ENCODE data around the gene TMEM92.

TMEM92 gene

DNA sequence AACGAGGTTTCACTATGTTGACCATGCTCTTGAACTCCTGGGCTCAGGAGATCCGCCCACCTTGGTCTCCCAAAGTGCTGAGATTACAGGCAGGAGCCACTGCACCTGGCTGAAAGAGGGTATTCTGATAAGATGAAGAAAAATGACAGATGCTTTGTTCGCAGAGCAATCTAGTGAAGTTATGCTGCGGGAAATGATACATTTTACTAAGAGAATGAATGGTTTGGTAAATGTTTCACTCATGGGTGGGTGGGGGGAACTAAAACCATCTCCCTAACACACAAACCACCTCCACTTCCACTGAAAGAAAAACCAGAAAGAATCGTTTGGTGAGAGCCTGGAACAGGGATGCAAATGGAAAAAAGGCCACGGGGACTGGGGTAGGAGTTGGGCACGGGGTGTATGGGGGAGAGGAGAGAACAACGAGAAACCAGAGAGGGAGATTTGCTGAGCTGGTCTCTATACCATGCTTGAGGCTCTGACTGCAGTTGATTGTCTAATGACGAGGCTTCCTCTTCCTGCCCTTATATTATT lies 52.6 kb downstream of the TMEM92 start:
- no peak overlapping the region for H3K4me3 ChIP-seq
- DNase-seq (ENCODE audit: low spot score), result no peak
- H3K27ac ChIP-seq, result no peak overlapping the region
- TF ChIP-seq, protein P1, sequence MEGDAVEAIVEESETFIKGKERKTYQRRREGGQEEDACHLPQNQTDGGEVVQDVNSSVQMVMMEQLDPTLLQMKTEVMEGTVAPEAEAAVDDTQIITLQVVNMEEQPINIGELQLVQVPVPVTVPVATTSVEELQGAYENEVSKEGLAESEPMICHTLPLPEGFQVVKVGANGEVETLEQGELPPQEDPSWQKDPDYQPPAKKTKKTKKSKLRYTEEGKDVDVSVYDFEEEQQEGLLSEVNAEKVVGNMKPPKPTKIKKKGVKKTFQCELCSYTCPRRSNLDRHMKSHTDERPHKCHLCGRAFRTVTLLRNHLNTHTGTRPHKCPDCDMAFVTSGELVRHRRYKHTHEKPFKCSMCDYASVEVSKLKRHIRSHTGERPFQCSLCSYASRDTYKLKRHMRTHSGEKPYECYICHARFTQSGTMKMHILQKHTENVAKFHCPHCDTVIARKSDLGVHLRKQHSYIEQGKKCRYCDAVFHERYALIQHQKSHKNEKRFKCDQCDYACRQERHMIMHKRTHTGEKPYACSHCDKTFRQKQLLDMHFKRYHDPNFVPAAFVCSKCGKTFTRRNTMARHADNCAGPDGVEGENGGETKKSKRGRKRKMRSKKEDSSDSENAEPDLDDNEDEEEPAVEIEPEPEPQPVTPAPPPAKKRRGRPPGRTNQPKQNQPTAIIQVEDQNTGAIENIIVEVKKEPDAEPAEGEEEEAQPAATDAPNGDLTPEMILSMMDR (IDR thresholded peaks at IDR 0.05), result no peak

DNA sequence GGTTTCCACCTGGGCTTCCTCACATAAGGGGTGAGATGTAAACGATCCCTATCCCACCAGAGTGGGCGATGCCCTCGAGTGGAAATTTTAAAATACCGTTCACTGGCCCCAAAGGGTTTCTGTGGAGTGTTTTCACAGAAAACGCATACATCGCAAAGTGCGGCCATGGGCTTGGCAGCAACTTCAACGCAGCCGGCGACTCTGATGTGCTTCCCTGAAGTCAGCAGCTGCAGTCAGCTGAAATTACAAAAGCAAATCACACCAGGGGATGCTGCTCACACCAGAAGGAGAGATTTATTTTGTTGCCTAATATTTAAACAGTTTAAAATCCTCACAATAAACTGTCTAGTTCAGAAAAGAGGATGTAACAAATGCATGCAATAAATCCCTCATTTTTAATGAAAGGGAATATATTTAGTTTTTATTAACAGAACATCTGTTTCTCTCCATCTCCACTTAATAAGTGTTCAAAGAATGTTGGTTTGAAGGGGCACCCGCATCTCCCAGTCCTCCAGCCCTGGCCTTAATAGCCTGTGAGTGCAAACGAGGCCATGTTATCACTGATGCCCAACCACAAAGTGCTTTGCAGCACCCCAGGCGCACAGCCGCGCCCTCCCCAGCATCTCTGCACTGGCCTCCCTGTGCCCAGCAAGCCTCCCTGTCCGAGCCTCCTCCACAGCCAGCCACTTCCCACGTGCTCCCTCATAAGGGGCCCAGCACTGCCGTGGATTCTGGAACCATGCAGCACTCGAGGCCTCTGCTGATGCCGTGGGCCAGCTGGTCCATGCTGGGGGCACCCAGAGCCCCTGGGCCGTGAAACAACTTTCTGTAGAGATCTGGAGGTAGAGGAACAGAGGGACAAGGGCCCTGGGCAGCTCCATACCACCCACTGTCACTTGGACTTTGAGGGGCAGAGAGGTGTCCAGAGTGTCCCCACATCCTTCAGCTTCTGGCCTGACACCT lies 54.4 kb downstream of the TMEM92 start:
- TF ChIP-seq, protein P1 (IDR thresholded peaks at IDR 0.05), result no peak
- DNase-seq (ENCODE audit: low spot score), result no peak
- Histone ChIP-seq H3K4me3 (no peak overlapping the region), H3K27ac (no peak overlapping the region)

- H3K27ac ChIP-seq, result no peak overlapping the region
- H3K4me3 ChIP-seq, result no peak overlapping the region
- TF ChIP-seq, protein P1 (IDR thresholded peaks at IDR 0.05), result no peak
- no peak for DNase-seq (ENCODE audit: low spot score)
Measured at GRCh38 chr17:50329716-50330115, 55.5 kb downstream of the TMEM92 start.

- TF ChIP-seq, protein P1 (IDR thresholded peaks at IDR 0.05), result no peak
- H3K4me3 ChIP-seq, result no peak overlapping the region
- no peak for DNase-seq (ENCODE audit: low spot score)
- no peak overlapping the region for H3K27ac ChIP-seq
Measured at GRCh38 chr17:50330151-50330775, 56.0 kb downstream of the TMEM92 start.

Measured in coronary artery (tissue), 2 donors.